K562 (cell line): ENCODE data around the gene BTG2. TPM values are rescaled to one million over a fixed set of nuclear protein-coding genes. Genes with fewer than 3 reads are reported as not detected.

Source experiments
- ATAC-seq: fragments of 200-7000 bp; cut with Tn5 transposase; 3 replicates; pipeline ENCODE4 v1.9.1; 2020; ENCODE audit warnings: moderate library complexity
- BruUV-seq: library from RNA; stranded (reverse); fragments of 400-500 nt; replicated peaks from 2 replicates; lab custom pipeline; 2021; lab: Mats Ljungman, UMichigan
- CTCF ChIA-PET: fragments of 300-600 bp; formaldehyde crosslinking; extraction: SDS; loops from one replicate; lab custom pipeline; 2021; ENCODE audit warnings: low intra/inter-chr PET ratio; lab: Yijun Ruan, JAX
- POLR2A ChIA-PET: fragments of 300-600, 350-650 bp; sonication (Branson Sonifier 250); formaldehyde crosslinking; extraction: SDS; loops from one replicate; lab custom pipeline; 2021; ENCODE audit warnings: antibody characterized with exemption, inconsistent platforms; lab: Yijun Ruan, JAX
- DNase-seq, 4 experiments: peaks; one replicate each; pipeline versions ENCODE4 v3.0.0 to v3.0.0-alpha.2; 2011 to 2018; ENCODE audit warnings: low spot score in 3 of 4, mixed read lengths in 3 of 4; ENCODE audit errors: extremely low read depth in 1 of 4
- FAIRE-seq: peaks from 2 replicates; lab custom pipeline; 2011; peaks lifted over from hg19 to GRCh38; lab: Jason Lieb, UNC
- H2AFZ ChIP-seq: 2 replicates; pipeline ENCODE4 v1.6.0; 2011; ENCODE audit warnings: low read depth, low read length, control low read depth, inconsistent platforms
- H3K27ac ChIP-seq: fragments of 200-600 bp; 3 replicates; pipeline ENCODE4 v1.8.0; 2011; ENCODE audit warnings: low read depth, mild to moderate bottlenecking, control low read depth, inconsistent platforms, low read length, moderate library complexity, mixed read lengths; ENCODE audit errors: extremely low read depth
- H3K27me3 ChIP-seq, 2 experiments: fragments of 300-600 bp in 1 of 2; 2 replicates in 1 of 2; 3 replicates in 1 of 2; pipeline versions ENCODE4 v1.6.0 to v1.8.0; 2011; ENCODE audit warnings: inconsistent platforms in 2 of 2, low read length in 2 of 2, mild to moderate bottlenecking in 1 of 2, mixed read lengths in 1 of 2, moderate library complexity in 1 of 2; ENCODE audit not compliant: control insufficient read depth in 2 of 2, insufficient read depth in 2 of 2
- H3K36me3 ChIP-seq: fragments of 300-600 bp; 3 replicates; pipeline ENCODE4 v1.8.0; 2011; ENCODE audit warnings: mild to moderate bottlenecking, low read length, inconsistent platforms; ENCODE audit not compliant: control insufficient read depth, insufficient read depth
- H3K4me1 ChIP-seq, 2 experiments: fragments of 200-600 bp in 1 of 2; replicated peaks in 1 of 2; 2 replicates in 1 of 2; 3 replicates in 1 of 2; pipeline versions ENCODE4 v1.5.1 to v1.8.0; 2011; ENCODE audit warnings: inconsistent platforms in 2 of 2, low read length in 2 of 2, mild to moderate bottlenecking in 1 of 2, mixed read lengths in 1 of 2, moderate library complexity in 1 of 2; ENCODE audit not compliant: control insufficient read depth in 2 of 2, insufficient read depth in 2 of 2
- H3K4me2 ChIP-seq: 2 replicates; pipeline ENCODE4 v1.6.1; 2011; ENCODE audit warnings: low read length, control low read depth, inconsistent platforms, mixed read lengths; ENCODE audit not compliant: insufficient read depth
- H3K4me3 ChIP-seq: fragments of 200-600 bp; sonication (generic), shearing (Covaris generic); 2 replicates; pipeline ENCODE4 v1.5.1; 2016; ENCODE audit warnings: control low read depth, inconsistent platforms
- H3K79me2 ChIP-seq: fragments of 200-600 bp; 3 replicates; pipeline ENCODE4 v1.8.0; 2011; ENCODE audit warnings: low read length, inconsistent platforms; ENCODE audit not compliant: control insufficient read depth, insufficient read depth
- H3K9ac ChIP-seq, 2 experiments: 2 replicates each; pipeline versions ENCODE4 v1.6.0 to v1.6.1; 2011; ENCODE audit warnings: low read depth in 2 of 2, low read length in 2 of 2, control low read depth in 1 of 2, inconsistent platforms in 1 of 2, mild to moderate bottlenecking in 1 of 2, mixed read lengths in 1 of 2; ENCODE audit not compliant: insufficient read depth in 1 of 2
- H3K9me1 ChIP-seq: one replicate; pipeline ENCODE4 v1.6.0; 2011; ENCODE audit warnings: inconsistent platforms, mild to moderate bottlenecking, low read length, moderate library complexity; ENCODE audit not compliant: control insufficient read depth, insufficient read depth
- H3K9me3 ChIP-seq: replicated peaks from 2 replicates; pipeline ENCODE4 v1.5.1; 2011; ENCODE audit warnings: low read depth, low read length, inconsistent platforms; ENCODE audit not compliant: control insufficient read depth, insufficient read depth
- H4K20me1 ChIP-seq: replicated peaks from 2 replicates; pipeline ENCODE4 v1.6.1; 2011; ENCODE audit warnings: low read length, inconsistent platforms, mixed read lengths; ENCODE audit not compliant: control insufficient read depth, insufficient read depth
- HDGF ChIP-seq: fragments of 450-650 bp; IDR thresholded peaks from 2 replicates; pipeline ENCODE4 v1.6.1; 2016
- NFRKB ChIP-seq: fragments of 450-650 bp; IDR thresholded peaks from 2 replicates; pipeline ENCODE4 v1.6.1; 2016; ENCODE audit warnings: low read depth
- NR2C2 ChIP-seq, 2 experiments: fragments of 200-800 bp in 1 of 2; sonication (Bioruptor generic) in 1 of 2; sonication (generic) in 1 of 2; formaldehyde crosslinking in 1 of 2; IDR thresholded peaks; 2 replicates each; pipeline versions ENCODE4 v1.6.1 to v1.8.0; 2016 to 2022; ENCODE audit warnings: mild to moderate bottlenecking in 1 of 2, missing compliant biosample characterization in 1 of 2, missing genetic modification characterization in 1 of 2, missing genetic modification reagents in 1 of 2
- POLR2H ChIP-seq: IDR thresholded peaks from 2 replicates; pipeline ENCODE4 v1.6.1; 2016; ENCODE audit warnings: missing genetic modification characterization, low read depth, mild to moderate bottlenecking, control low read depth, missing compliant biosample characterization, moderate library complexity
- TEAD1 ChIP-seq, 2 experiments: fragments of 450-650 bp in 1 of 2; sonication (generic) in 1 of 2; formaldehyde crosslinking; IDR thresholded peaks; 2 replicates each; pipeline versions ENCODE4 v1.4.0 to v1.8.0; 2020 to 2022; ENCODE audit warnings: mild to moderate bottlenecking in 2 of 2, missing genetic modification reagents in 1 of 2
- ZBTB8A ChIP-seq: fragments of 450-650 bp; IDR thresholded peaks from 2 replicates; pipeline ENCODE4 v1.6.1; 2018; ENCODE audit warnings: mild to moderate bottlenecking, moderate library complexity; ENCODE audit not compliant: partially characterized antibody
- ZNF274 ChIP-seq: IDR thresholded peaks from 2 replicates; pipeline ENCODE4 v1.6.1; 2011; ENCODE audit warnings: low read depth, mild to moderate bottlenecking, low read length, moderate library complexity, borderline replicate concordance
- ZNF407 ChIP-seq: fragments of 450-650 bp; IDR thresholded peaks from 2 replicates; pipeline ENCODE4 v1.6.1; 2016; ENCODE audit warnings: low read depth
- ZNF699 ChIP-seq: fragments of 250-450 bp; sonication (Bioruptor Pico); IDR thresholded peaks from 2 replicates; pipeline ENCODE4 v1.8.0; 2021; ENCODE audit warnings: mild to moderate bottlenecking, moderate library complexity; ENCODE audit not compliant: insufficient replicate concordance
- WGBS: fragments of 100-300 bp; shearing (Covaris generic); methylation state at CpG from one replicate; pipeline ENCODE4 v1.1.6; 2016; ENCODE audit warnings: low coverage, mixed read lengths; ENCODE audit not compliant: insufficient coverage; ENCODE audit errors: missing lambda C conversion rate; 5-methylcytosine and 5-hydroxymethylcytosine counted together
- in situ Hi-C: fragments of 300-500 bp; cut with MboI; formaldehyde crosslinking; loops from 4 replicates; pipeline ENCODE4 v1.15.0; 2018; ENCODE audit warnings: inconsistent platforms, mixed read lengths
- intact Hi-C: fragments of 100-400 bp; cut with micrococcal nuclease; formaldehyde crosslinking; loops from 2 replicates; pipeline ENCODE4 v1.14.2; 2022
- polyA plus RNA-seq, 8 experiments: library from polyadenylated mRNA; depleted of rRNA in 4 of 8; stranded (reverse) in 5 of 8; unstranded in 3 of 8; fragments of >200 nt; fragmentation: Nextera tagmentation in 2 of 8; fragmentation: Illumina TruSeq in 1 of 8; extraction: Ambion mirVana in 2 of 8; extraction: Trizol in 1 of 8; gene quantifications; 2 replicates each; pipeline versions ENCODE4 v1.2.1 to v1.2.3, GENCODE V29; 2011 to 2014; ENCODE audit warnings: inconsistent platforms in 1 of 8, missing spikeins in 1 of 8
- total RNA-seq, 7 experiments: library from RNA; depleted of rRNA in 6 of 7; stranded (reverse); fragments of >200 nt in 6 of 7; fragmentation: Illumina TruSeq in 2 of 7; extraction: Trizol in 2 of 7; gene quantifications; 2 replicates each; pipeline versions ENCODE4 v1.2.1 to v1.2.3, GENCODE V29; 2011 to 2021; ENCODE audit warnings: low replicate concordance in 1 of 7
- TF ChIP-seq, protein P1 (sequence below): sonication (generic); formaldehyde crosslinking; IDR thresholded peaks from 2 replicates; pipeline ENCODE4 v1.8.0; 2023; ENCODE audit warnings: mild to moderate bottlenecking, missing genetic modification reagents

Gene BTG2
- total and polyA plus RNA-seq, 9 of the 15 experiments (the other 6 are each of a cell fraction or from before 2014, with no cell fraction given) = 2.3 to 41.9 (median 8.7) TPM

DNA sequence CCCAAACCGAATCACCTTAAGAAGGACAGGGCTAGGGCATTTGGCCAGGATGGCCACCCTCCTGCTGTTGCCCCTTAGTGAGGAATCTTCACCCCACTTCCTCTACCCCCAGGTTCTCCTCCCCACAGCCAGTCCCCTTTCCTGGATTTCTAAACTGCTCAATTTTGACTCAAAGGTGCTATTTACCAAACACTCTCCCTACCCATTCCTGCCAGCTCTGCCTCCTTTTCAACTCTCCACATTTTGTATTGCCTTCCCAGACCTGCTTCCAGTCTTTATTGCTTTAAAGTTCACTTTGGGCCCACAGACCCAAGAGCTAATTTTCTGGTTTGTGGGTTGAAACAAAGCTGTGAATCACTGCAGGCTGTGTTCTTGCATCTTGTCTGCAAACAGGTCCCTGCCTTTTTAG lies 3.6 kb downstream of the BTG2 start:
- Histone ChIP-seq H3K27me3 (no peaks in the 10 kb centered on the region), H3K9ac (no peak overlapping the region), H3K36me3 (peaks cover 11% of the 10 kb centered on the region), H3K4me2 (0 out of 2 replicates have a peak overlapping the region, but pooled peaks have one; percentile 28), H3K9me3 (no peaks in the 10 kb centered on the region), H3K4me1 (peaks cover 50 to 57% of the 10 kb centered on the region in 2 experiments), H4K20me1 (peaks cover 32% of the 10 kb centered on the region), H3K9me1 (no peaks in the 10 kb centered on the region), H2AFZ (no peak overlapping the region), H3K79me2 (peaks cover 26% of the 10 kb centered on the region; the same call in 2 of the 3 replicates), H3K4me3 (no peak overlapping the region), H3K27ac (no peak overlapping the region)
- ATAC-seq = no peak
- no peak for DNase-seq
- no TSS peak for BruUV-seq
- intact Hi-C loops (no loop called here), in situ Hi-C loops (no loop called here)
- FAIRE-seq = no peak
- 22% methylated on average over 1 of the region's 1 CpG for WGBS
- CTCF ChIA-PET = no interaction called here
- POLR2A ChIA-PET = interaction anchor here (0.6 to 9.3 kb wide), 12 partner anchors 8 to 302 kb away, joined by 3 to 117 read pairs (median 5); partner anchors contain the start of gene TMEM183A
- TF ChIP-seq NFRKB (no peak), TEAD1 (CRISPR knock-in tag; IDR thresholded peaks at IDR 0.05) (no peak), ZBTB8A (no peak), ZNF407 (no peak), NR2C2 (CRISPR knock-in tag; IDR thresholded peaks at IDR 0.05) (no peak), NR2C2 (tag; IDR thresholded peaks at IDR 0.05) (no peak), ZNF274 (no peak), HDGF (no peak), POLR2H (tag) (no peak), ZNF699 (CRISPR knock-in tag) (no peak)
- TF ChIP-seq, protein P1, sequence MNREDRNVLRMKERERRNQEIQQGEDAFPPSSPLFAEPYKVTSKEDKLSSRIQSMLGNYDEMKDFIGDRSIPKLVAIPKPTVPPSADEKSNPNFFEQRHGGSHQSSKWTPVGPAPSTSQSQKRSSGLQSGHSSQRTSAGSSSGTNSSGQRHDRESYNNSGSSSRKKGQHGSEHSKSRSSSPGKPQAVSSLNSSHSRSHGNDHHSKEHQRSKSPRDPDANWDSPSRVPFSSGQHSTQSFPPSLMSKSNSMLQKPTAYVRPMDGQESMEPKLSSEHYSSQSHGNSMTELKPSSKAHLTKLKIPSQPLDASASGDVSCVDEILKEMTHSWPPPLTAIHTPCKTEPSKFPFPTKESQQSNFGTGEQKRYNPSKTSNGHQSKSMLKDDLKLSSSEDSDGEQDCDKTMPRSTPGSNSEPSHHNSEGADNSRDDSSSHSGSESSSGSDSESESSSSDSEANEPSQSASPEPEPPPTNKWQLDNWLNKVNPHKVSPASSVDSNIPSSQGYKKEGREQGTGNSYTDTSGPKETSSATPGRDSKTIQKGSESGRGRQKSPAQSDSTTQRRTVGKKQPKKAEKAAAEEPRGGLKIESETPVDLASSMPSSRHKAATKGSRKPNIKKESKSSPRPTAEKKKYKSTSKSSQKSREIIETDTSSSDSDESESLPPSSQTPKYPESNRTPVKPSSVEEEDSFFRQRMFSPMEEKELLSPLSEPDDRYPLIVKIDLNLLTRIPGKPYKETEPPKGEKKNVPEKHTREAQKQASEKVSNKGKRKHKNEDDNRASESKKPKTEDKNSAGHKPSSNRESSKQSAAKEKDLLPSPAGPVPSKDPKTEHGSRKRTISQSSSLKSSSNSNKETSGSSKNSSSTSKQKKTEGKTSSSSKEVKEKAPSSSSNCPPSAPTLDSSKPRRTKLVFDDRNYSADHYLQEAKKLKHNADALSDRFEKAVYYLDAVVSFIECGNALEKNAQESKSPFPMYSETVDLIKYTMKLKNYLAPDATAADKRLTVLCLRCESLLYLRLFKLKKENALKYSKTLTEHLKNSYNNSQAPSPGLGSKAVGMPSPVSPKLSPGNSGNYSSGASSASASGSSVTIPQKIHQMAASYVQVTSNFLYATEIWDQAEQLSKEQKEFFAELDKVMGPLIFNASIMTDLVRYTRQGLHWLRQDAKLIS (CRISPR knock-in tag) = 0 out of 2 replicates have a peak, but pooled peaks have one; percentile 8
